Stimulated activated CD4-positive, alpha-beta T cell treated with anti-CD3 and anti-CD28 coated beads, Interleukin-1b, Interleukin-23, amount 100 ng/mL, for 4 hours (primary cell): ENCODE measurements around the gene SLC44A5.
"Not testable (repeated sequence)": the region's sequence is repeated elsewhere in the genome, so short reads cannot be mapped to it uniquely, and the experiment has no call there.

Experiments used
- DNase-seq, 2 donors: peaks; one replicate each; pipeline ENCODE4 v3.0.0-alpha.2; 2020; ENCODE audit warnings: low read depth in 2 of 2

The SLC44A5 gene

DNA sequence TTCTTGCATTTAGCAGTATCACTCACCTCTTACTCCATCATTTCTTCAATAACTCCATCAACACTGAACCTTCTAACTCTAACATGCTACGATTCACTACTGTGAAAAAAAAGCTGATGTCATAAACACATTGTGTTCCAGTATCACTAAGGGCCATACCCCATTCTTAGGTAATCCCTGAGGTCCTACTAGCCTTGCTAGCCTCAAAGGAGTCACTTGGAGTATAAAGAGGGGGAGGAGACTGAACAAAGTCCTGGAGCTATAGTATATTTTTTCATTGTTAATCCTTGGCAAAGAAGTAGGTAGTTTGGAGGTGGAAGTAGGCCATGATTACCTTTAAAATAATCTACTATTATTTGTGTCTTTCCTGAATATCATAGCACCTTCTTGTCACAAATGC, at the start of gene SLC44A5:
Gene SLC44A5 (minus strand): TSS at position 101 of the 400 bp plus-strand sequence. CDS start 69,667 bp downstream, outside the sequence.
- no peak for DNase-seq

DNA sequence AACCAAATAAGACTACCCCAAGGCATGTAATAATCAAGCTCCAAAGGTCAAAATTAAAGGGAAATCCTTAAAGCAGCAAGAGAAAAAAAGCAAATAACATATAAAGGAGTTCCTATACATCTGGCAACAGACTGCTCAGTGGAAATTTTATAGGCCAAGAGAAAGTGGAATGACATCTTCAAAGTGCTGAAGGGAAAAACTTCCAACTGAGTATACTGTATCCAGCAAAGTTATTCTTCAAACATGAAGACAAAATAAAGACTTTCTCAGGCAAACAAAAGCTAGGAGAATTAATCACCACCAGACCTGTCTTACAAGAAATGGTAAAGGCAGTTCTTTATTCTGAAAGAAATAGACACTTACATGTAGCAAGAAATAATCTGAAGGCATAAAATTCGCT, 45.0 kb upstream of the SLC44A5 start:
- no peak for DNase-seq

DNA sequence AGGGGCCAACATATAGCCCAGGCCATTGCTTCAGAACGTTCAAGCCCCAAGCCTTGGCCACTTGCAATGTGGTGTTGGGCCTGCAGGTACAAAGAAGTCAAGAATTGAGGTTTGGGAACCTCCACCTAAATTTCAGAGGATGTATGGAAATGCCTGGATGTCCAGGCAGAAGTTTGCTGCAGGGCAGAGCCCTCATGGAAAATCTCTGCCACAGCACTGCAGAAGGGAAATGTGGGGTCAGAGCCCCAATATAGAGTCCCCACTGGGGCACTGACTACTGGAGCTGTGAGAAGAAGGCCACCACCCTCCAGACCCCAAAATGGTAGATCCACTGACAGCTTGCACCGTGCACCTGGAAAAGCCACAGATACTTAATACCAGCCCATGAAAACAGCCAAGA, 36.3 kb upstream of the SLC44A5 start:
- DNase-seq = not testable (repeated sequence)

DNA sequence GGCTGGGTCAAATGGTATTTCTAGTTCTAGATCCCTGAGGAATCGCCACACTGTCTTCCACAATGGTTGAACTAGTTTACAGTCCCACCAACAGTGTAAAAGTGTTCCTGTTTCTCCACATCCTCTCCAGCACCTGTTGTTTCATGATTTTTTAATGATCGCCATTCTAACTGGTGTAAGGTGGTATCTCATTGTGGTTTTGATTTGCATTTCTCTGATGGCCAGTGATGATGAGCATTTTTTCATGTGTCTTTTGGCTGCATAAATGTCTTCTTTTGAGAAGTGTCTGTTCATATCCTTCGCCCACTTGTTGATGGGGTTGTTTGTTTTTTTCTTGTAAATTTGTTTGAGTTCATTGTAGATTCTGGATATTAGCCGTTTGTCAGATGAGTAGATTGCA, 34.2 kb upstream of the SLC44A5 start:
- not testable (repeated sequence) for DNase-seq

DNA sequence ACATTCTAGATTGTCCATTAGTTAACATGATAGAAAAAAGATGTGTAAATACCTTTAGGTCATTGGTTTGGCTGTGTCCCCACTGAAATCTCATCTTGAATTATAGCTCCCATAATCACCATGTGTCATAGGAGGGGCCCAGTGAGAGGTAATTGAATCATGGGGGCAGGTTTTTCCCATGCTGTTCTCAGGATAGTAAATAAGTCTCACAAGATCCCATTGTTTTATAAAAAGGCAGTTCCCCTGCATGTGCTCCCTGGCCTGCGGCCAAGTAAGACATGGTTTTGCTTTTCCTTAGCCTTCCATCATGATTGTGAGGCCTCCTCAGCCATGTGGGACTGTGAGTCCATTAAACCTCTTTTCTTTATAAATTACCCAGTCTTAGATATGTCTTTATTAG, 32.5 kb upstream of the SLC44A5 start:
- DNase-seq = no peak

- no peak for DNase-seq
These were observed 30.4 kb upstream of the SLC44A5 start for GRCh38 chr1:75641325-75641724.

GRCh38 chr1:75640137-75640536, 29.2 kb upstream of the SLC44A5 start:
- no peak for DNase-seq

- DNase-seq = no peak
These were observed 21.5 kb upstream of the SLC44A5 start for GRCh38 chr1:75632350-75632949.

DNA sequence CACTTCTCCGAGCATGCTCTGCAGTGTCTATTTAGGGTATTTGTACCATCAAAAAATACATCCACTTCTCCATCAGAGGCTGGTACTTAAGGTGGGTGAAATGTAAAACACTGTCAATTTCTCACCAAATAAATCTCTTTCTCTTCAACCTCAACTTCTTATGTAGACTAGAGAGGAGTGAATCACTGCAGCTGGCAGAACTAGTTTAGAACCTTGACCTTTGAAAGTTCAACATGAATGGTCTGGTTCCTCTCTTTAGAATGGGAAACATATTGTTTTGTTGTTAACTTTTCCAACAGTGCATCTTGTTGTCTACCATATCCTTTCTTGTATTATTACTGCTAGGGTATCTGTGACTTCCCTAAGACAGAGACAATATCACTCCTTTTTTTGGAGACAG, 20.1 kb upstream of the SLC44A5 start:
- DNase-seq = no peak

- no peak for DNase-seq
These were observed 19.2 kb upstream of the SLC44A5 start for GRCh38 chr1:75630004-75630594.

- no peak for DNase-seq
These were observed 14.9 kb upstream of the SLC44A5 start for GRCh38 chr1:75625795-75626194.

DNA sequence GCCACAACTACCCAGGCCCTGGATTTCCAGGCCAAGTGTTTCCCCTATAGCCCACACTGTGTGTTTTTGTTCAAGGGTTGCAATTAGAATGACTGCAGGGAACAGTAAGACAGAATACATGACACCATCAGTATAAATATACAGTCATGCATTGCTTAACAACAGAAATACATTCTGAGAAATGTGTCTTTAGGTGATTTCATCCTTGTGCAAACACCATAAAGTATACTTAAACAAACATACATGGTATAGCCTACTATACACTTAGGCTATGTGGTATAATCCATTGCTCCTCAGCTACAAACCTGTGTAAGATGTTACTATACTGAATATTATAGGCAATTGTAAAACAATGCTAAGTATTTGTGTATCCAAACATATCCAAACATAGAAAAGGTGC, 7.5 kb upstream of the SLC44A5 start:
- no peak for DNase-seq

GRCh38 chr1:75616436-75617433, 5.8 kb upstream of the SLC44A5 start:
- no peak for DNase-seq

- DNase-seq = no peak
These were observed 4.9 kb upstream of the SLC44A5 start for GRCh38 chr1:75615613-75616435.

- no peak for DNase-seq
These were observed 3.5 kb upstream of the SLC44A5 start for GRCh38 chr1:75614399-75614756.

DNA sequence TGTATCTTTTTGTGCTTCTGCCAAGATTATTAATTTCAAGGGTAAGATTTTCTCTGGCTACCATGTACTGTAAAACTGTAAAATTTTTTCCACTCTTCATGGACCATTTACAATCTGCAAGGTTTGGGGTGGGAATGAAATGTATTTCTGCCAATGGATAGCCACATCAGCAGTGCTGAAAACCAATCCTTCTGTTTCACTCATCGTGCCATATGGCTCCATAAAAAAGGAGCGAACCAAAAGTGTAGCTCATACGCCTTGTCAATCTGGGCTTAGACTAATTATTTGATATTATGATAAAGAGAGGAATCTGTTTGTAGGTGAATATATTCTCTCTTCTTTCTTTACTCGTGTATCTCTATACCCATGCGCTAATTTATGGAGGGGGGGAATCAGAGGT, 3.0 kb upstream of the SLC44A5 start:
- DNase-seq = no peak

DNA sequence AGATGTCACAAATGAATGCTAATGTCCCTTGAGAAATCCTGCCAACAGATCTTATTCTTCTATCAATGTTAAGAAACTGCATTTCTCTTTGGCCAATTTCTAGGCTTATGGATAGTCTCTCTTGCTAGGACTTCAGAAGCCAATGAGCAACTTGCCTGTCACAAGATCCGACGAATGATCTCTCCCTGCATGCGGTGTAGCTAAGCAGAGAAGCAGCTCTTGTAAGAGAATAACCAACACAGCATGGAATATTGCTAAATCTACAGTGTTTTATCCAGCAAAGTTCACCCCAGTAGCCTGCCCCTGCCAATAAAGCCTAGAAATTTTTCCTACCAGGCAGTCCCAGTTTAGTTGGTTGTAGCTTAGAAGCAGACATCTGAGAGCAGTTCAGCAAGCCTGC, 2.1 kb upstream of the SLC44A5 start:
- no peak for DNase-seq

DNA sequence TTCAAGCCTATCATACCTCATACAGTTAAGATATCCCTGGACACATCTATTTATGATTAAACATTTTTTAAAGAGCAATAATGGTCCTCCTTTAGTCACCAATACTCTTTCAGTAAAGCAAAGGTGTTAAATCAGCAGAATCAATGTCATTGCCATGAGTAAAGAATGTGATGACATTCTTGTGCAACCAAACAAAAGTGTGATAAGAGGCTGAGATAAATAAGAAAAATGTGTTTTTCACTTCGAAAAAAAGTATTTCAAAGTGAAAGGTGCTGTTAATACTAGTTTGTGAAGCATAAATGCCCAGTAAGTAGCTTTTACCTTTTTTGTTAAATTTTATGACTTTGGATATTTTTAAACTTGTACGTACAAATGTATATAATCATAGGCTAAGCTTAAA, 8.4 kb downstream of the SLC44A5 start:
- DNase-seq = no peak

- DNase-seq = no peak
These were observed 10.1 kb downstream of the SLC44A5 start for GRCh38 chr1:75600781-75601180.

GRCh38 chr1:75594327-75594726, 16.6 kb downstream of the SLC44A5 start:
- DNase-seq = no peak

GRCh38 chr1:75593457-75593856, 17.5 kb downstream of the SLC44A5 start:
- DNase-seq = not testable (repeated sequence)

DNA sequence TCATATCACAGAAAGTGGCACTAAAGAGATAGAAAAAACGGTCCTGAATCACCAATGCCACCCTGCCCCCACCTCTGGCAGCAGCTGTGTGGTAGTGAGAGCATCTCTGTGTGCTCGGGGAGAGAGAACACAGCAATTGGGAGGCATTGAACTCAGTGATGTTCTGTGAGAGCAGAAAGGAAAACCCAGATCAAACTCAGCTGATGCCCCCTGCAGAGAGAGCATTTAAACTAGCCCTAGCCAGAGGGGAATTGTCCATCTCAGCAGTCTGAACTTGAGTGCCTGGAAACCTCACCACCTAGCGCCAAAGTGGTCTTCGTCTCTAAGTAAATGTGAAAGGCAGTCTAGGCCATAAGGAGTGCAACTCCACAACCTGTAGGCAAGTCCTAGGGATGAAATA, 21.3 kb downstream of the SLC44A5 start:
- no peak for DNase-seq
